ENCODE results near the gene UBXN11.
A peak's percentile ranks its signal among the peaks of the same experiment; 100 is the strongest.
"Not testable (repeated sequence)": the region's sequence is repeated elsewhere in the genome, so short reads cannot be mapped to it uniquely, and the experiment has no call there.

The UBXN11 gene

GRCh38 chr1:26300578-26301275 is 5.7 kb downstream of the UBXN11 start:
- DNase-seq: no peak

DNA sequence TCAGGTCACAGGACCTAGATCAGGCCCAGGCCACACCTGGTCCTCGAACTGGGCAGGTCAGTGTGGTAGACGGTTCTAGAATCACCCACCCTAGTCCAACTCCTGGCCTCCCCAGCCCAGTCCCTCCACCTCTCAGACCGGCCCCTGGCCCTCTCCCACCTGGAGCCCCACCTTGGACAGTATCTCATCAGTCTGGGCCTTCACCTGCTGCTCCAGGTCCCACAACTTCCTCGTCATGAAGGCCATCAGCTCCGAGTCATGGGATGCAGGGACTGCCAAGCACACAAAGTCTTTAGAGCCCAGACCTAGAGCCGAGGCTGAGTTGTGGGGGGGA is 8.7 kb downstream of the UBXN11 start:
- DNase-seq: no peak

DNA sequence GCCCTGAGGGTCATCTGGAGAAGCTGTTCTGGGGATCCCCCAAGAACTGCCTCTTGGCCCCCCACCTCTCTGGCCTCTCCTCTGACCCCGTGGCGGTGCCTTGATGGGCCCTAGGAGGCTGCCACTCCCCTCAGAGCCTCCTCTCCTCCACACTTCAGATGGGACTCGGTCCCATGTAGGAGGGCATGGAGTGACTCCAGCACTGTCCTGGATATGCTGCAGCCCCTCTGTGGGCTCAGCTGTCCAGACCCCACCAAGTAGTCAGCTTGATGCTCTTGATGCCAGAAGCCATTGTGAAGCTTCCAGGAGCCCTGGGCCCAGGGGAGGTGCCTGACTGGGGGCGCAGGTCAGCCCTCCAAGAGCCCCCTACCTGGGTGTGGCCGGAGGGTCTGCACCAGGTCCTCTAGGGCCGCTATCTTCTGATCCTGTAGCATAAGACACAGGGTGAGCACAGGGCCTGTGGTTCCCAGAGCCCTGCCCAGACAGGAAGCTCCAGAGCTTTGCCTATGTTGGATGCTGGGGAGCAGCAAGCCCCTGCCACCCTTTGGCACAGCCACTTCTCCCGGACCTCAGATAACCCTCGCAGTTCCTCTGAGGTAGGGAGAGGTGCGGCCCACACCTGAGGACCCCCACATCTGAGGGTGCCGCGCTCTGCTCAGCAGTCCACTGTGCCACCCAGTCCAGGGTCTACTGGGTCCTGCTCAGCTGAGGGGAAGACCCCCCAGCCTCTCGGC is 9.2 kb downstream of the UBXN11 start:
- no peak for DNase-seq

DNA sequence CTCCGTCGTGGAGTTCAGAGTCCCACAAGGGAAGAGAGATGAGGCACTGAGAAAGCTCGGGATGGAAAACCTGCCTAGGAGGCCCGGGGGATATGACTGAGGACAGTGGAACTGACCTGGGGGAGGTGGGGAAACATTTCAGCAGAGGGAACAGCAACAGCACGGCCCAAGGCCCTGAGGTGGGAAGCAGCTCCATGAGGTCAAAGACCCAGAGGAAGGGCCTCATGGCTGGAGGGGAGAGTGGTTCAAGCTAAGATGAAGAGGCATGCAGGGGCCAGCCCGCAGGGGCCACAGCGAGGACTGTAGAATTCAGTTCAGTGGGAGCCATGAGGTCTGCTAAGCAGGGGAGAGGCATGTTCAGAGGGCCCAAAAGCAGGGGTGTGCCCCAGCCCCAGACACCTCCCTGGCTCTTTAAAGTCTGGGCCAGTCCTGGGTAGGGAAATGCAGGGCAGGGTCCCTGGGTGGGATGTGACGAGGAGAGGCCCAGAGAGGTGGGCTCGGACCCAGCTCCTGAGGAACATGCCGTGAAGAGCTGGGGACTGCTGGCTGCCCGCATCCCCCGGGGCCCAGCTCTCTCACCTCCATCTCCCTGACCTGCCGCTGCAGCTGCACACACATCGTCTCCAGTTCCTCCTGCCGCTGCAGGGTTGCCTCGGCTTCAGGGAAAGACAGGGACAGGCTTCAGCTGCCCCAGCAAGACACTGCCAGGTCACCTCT is 9.9 kb downstream of the UBXN11 start:
- DNase-seq: no peak

DNA sequence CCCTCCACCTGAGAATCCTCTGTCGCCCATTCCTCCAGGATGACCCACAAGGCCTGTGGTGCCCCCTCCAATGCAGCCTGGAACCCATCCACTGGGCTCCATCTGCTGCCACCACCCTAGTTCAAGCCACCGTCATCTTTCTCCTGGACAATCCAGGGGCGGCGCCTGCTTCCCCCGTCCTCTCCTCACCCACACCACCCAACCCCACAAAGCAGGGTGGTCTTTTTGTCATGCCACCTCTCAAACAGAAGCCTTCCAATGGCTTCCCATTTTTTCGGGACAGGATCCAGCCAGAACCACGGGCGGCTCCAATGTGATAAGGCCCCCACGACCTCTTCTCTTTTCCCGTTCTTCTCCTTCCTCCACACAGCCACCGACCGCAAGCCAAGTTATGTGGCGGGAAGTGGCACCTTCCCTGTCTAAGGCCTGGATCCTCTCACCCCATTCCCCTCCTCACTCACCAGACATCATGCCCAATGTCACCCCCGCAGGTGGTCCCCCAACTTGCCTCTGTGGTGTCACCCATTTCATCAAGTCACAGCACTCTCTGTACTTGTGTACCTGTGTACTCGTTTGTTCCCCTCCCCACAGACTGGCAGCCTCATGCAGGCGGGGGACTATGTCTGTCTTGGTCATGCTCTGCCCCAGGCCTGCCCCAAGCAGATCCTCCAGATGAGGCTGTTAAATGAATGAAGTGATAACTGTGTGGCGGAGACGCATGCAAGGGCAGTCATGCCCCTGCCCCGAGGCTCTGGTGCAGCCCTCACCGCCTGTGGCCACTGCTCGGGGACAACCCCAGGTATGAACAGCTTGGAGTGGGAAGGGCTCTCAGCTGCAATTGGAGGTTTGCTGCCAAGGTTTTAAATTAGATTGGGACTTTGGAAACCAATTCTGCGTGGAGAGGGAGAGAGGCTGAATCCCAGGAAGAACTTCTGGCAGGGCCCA is 11.0 kb downstream of the UBXN11 start:
- no peak for DNase-seq

- no peak for DNase-seq
These were observed 12.4 kb downstream of the UBXN11 start for GRCh38 chr1:26293911-26294463.

DNA sequence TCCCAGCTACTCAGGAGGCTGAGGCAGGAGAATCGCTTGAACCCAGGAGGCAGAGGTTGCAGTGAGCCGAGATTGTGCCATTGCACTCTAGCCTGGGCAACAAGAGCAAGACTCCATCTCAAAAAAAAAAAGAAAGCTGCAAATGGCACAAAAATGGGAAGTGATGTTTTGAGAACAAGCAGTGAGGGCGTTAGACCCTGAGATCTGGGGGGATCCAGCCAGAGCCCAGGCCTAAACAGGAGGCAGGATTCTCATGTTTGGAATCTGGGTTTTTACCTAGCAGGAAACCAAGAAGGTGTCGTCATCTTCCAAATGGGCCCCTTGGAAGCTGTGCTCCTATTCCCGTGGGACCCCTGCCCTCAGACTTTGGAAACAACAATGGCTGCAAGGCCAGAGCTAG is 13.7 kb downstream of the UBXN11 start:
- DNase-seq: not testable (repeated sequence)

DNA sequence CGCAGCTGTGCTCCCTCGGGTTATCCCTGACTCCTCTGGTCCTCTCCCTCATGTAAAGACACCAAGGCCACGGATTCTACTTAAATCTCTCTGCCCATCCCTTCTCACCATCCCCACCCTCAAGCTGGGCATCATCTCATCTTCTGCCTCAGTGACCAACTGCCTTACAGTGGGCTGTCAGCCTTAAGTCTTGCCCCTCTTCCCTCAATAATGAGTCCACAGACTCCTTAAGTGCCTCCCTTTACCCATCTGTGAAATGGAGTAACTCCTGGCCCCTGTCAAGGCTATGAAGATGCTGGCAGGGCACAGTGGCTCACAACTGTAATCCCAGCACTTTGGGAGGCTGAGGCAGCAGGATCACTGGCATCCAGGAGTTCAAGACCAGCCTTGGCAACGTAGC is 14.5 kb downstream of the UBXN11 start:
- DNase-seq: no peak

GRCh38 chr1:26291433-26291832 is 15.0 kb downstream of the UBXN11 start:
- DNase-seq: no peak

GRCh38 chr1:26290882-26291261 is 15.6 kb downstream of the UBXN11 start:
- DNase-seq: no peak

- peak; percentile 41 for DNase-seq
These were observed 16.1 kb downstream of the UBXN11 start for GRCh38 chr1:26290122-26290881.

DNA sequence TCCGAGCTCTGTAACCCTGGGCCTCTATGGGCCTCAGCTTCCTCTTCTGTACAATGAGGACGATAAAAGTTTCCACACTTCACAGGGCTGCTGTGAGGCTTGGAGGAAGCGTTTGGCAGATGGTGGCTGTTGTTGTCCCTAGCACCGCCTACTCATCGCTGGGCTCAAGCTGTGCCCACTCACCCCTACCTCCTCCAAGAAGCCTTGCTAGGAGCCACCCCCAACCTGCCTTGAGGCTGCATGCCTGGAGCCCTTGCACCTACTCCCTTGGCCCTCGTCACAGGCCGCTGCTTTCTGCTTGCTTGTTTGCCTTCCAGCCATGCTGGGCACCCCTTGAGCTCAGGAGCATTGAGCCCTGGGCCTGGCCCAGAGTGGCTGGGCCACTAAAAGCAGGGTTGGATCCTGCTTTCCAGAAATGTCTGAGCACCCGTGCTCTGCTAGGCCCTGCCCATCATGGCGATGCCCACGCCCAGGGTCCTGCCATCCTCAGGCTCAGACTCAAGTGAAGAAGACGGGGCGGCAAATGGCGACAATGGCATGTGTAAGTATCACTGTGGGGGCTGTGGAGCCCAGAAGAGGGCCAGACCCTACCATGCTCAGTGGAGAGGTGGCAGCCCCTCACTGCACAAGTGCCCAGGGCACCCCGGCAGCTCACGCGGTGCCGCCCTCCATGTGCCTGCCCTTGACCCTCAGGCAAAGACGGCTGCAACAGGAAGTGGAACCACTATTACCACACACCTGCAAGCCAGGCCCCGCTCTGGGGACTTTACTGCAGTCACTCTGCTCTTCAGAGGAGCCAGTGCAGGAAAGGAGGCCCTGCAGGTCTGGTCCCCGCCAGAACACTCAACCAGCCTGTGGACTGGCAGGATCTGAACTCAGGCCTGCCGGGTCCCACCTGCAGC is 17.0 kb downstream of the UBXN11 start:
- DNase-seq: peak; percentile 44

- peak; percentile 87 for DNase-seq
These were observed 18.0 kb downstream of the UBXN11 start for GRCh38 chr1:26288311-26288941.

DNA sequence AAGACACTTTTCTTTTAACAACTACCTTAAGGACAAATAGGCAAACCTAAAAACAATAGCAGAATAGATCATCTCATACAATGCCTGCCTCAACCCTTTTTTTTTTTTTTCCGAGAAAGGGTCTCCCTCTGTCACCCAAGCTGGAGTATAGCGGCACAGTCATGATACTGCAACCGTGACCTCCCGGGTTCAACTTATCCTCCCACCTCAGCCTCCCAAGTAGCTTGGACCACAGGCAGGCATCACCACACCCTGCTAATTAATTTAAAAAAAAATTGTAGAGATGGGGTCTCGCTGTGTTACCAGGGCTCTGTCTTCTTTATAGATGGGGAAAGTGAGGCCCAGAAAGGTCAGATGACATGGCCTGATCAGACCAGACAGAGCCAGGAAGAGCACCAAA is 18.6 kb downstream of the UBXN11 start:
- no peak for DNase-seq

GRCh38 chr1:26287033-26287711 is 19.3 kb downstream of the UBXN11 start:
- peak; percentile 87 for DNase-seq

GRCh38 chr1:26286064-26286416 is 20.4 kb downstream of the UBXN11 start:
- DNase-seq: no peak

DNA sequence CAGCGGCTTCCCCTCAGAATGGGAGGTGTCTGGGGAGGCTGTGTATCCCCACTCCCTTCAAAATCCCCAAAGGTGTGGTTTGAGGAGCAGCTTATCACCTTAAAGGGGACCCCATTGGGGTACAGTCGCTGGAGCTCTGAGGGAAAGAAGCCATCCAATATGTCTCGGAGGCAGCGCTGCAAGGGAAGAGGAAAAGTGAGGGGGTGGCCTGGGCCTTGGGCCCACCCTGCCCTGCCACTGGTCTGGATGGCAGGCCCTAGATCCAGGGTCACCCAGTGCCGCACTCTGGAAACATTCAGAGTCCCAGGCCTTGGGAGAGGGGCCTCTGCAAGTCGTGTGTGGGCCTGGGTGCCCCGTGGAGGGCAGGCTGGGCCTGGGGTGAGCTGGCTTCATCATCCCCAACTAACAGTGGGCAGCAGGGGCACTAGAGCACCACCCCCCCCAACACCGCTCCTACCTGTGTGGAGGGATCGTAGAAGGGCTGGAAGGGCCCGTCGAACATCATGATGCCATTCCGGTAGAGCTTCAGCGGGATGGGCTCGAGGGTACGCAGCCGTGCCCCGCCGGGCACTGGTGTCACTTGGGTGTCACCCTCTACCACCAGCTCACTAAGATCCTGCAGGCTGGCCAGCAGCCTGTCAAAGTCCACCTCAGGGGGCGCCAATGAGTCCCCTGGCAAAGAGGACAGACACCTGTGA is 20.9 kb downstream of the UBXN11 start:
- DNase-seq: no peak

- DNase-seq: peak; percentile 98
These were observed 21.7 kb downstream of the UBXN11 start for GRCh38 chr1:26284597-26285347.

All from CD4-positive, alpha-beta T cell treated with Interleukin-4 for 4 hours (primary cell).